Uterus (tissue), 4 donors: Measurements from ENCODE around the gene BRIX1. TPM values are rescaled to one million over a fixed set of nuclear protein-coding genes. Genes with fewer than 3 reads are reported as not detected.

Experiments
- DNase-seq, 2 donors: peaks; one replicate each; pipeline ENCODE4 v3.0.0-alpha.2; 2019 to 2020
- H3K27ac ChIP-seq, 2 donors: fragments of 200-600 bp; sonication (generic); 1 replicate in 1 of 2; 2 replicates in 1 of 2; pipeline ENCODE4 v1.5.1; 2016 to 2018
- H3K27me3 ChIP-seq, 2 donors: fragments of 200-600 bp; sonication (generic); one replicate each; pipeline ENCODE4 v1.5.1; 2018 to 2019; ENCODE audit warnings: control low read depth in 1 of 2
- H3K36me3 ChIP-seq, 2 donors: fragments of 200-600 bp; sonication (generic); one replicate each; pipeline ENCODE4 v1.5.1; 2019; ENCODE audit warnings: control low read depth in 1 of 2
- H3K4me1 ChIP-seq, 2 donors: fragments of 200-600 bp; sonication (generic); one replicate each; pipeline ENCODE4 v1.5.1; 2018 to 2019; ENCODE audit warnings: control low read depth in 1 of 2
- H3K4me3 ChIP-seq, 2 donors: fragments of 200-600 bp; sonication (generic); 1 replicate in 1 of 2; 2 replicates in 1 of 2; pipeline ENCODE4 v1.5.1; 2018 to 2019; ENCODE audit warnings: mild to moderate bottlenecking in 1 of 2
- H3K9me3 ChIP-seq, 2 donors: fragments of 200-600 bp; sonication (generic); one replicate each; pipeline ENCODE4 v1.5.1; 2019; ENCODE audit warnings: control low read depth in 1 of 2
- CTCF ChIP-seq, 4 experiments: fragments of 200-600 bp in 2 of 4; fragments of 450-650 bp in 2 of 4; sonication (generic) in 2 of 4; IDR thresholded peaks; one replicate each; pipeline ENCODE4 v1.5.1; 2016 to 2019; ENCODE audit warnings: antibody characterized with exemption in 4 of 4, mild to moderate bottlenecking in 2 of 4, moderate library complexity in 1 of 4
- POLR2A ChIP-seq, 2 donors: fragments of 450-650 bp; IDR thresholded peaks; one replicate each; pipeline ENCODE4 v1.6.1; 2016; ENCODE audit warnings: antibody characterized with exemption in 2 of 2, mild to moderate bottlenecking in 1 of 2, moderate library complexity in 1 of 2
- intact Hi-C: fragments of 100-400 bp; cut with DNase I; formaldehyde crosslinking; loops from one replicate; pipeline ENCODE4 v1.15.1; 2023; ENCODE audit warnings: low total_unique reads
- total RNA-seq, 4 donors: library from RNA; depleted of rRNA in 3 of 4; stranded (reverse); fragments of >200 nt in 3 of 4; gene quantifications; one replicate each; pipeline versions ENCODE4 v1.1.0 to v1.2.4, GENCODE V29; 2014 to 2023
- donor health status: DM: yes; HTN: yes; CAD: no.

The BRIX1 gene
- 10 to 100 TPM in 3 of 4 donors, 1 to 10 TPM in 1; 6.4 to 46.0 (median 28.6) TPM for total RNA-seq

DNA sequence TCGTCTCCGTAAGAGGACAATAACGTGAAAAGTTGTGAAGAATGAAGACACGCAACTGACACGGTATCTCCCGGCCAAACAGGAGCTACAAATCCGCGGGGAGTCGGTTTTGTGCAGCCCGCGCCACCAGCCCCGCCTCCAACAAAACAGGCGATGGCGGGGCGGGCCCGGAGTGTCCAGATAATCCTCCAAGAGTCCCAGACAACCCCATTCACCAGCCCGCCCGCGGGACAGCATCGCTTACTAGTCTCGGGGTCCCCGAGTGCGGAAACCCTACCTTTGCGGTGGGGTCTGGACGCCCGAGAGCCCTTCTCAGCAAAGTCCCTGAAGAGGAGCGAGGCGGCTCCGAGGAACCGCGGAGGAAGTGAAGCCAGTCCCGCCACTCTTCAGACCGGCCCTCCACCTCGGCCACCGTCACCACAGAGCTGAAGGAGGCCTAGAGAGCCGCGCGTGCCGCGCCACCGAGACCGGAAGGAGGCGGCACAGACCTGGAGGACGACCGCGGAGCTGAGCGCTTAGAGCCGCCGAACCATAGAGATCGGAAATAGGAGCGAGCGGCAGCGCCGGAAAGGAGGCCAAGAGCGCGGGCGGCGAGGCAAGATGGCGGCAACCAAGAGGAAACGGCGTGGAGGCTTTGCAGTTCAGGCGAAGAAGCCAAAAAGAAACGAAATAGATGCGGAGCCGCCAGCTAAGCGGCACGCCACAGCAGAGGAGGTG is at the start of gene BRIX1, which contains the start of gene RAD1:
BRIX1 (plus strand) TSS at position 573 of the 717 bp plus-strand sequence; CDS start at position 601, 28 bp downstream.
RAD1 (minus strand) TSS at position 366 of the 717 bp plus-strand sequence. CDS start 612 bp downstream, outside the sequence.
- peak; percentile 94 to 96 for DNase-seq
- no peaks in the 10 kb centered on the region for H3K36me3 ChIP-seq
- H3K9me3 ChIP-seq: no peaks in the 10 kb centered on the region
- H3K4me3 ChIP-seq: peak within 1 kb of the TSS; percentile 60 to 99
- no peaks in the 10 kb centered on the region for H3K27me3 ChIP-seq
- TF ChIP-seq POLR2A (IDR thresholded peaks at IDR 0.05): peak; percentile 49 to 62
- TF ChIP-seq CTCF (IDR thresholded peaks at IDR 0.05): peak; percentile 30 to 58 (median 50)
- intact Hi-C loops: no loop called here
- H3K4me1 ChIP-seq: peaks cover 7 to 10% of the 10 kb centered on the region in 2 donors
- H3K27ac ChIP-seq: peak within 1 kb of the TSS; percentile 83 to 89

DNA sequence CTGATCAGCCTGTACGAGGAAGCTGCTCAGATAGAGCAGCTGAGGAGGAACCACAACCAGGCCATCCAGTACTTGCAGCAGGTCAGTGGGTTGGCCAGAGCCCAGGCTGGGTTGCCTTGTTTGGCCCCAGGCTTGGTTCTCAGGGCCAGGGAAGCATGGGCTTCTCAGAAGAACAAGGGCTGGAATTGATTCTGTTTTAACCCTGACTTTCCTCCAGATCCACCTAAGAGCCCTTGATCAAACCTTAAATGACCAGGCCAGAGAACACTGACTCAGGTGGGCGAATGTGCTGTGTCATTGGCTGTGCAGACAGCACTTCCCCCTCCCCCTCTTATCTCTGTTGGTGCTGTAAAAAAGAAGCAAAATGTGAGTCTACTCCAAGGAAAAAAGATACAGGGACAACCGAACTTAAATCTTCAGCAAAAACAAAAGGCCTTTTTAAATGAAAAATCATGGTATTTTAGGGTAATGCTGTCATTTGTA is 48.5 kb upstream of the BRIX1 start:
- H3K9me3 ChIP-seq: no peaks in the 10 kb centered on the region
- no peaks in the 10 kb centered on the region for H3K36me3 ChIP-seq
- no peak overlapping the region for H3K4me3 ChIP-seq
- peak in 1 of 2 donors; percentile 20 for DNase-seq
- H3K27me3 ChIP-seq: no peaks in the 10 kb centered on the region
- TF ChIP-seq POLR2A (IDR thresholded peaks at IDR 0.05): no peak
- no peak for TF ChIP-seq CTCF (IDR thresholded peaks at IDR 0.05)
- no peaks in the 10 kb centered on the region for H3K4me1 ChIP-seq
- intact Hi-C loops: no loop called here
- no peak overlapping the region for H3K27ac ChIP-seq

- no peaks in the 10 kb centered on the region for H3K4me1 ChIP-seq
- intact Hi-C loops: no loop called here
- no peaks in the 10 kb centered on the region for H3K27me3 ChIP-seq
- H3K9me3 ChIP-seq: no peaks in the 10 kb centered on the region
- no peak for TF ChIP-seq CTCF (IDR thresholded peaks at IDR 0.05)
- TF ChIP-seq POLR2A (IDR thresholded peaks at IDR 0.05): no peak
- H3K4me3 ChIP-seq: no peak overlapping the region
- DNase-seq: no peak
- H3K36me3 ChIP-seq: no peaks in the 10 kb centered on the region
- no peak overlapping the region for H3K27ac ChIP-seq
Measured at GRCh38 chr5:34867660-34868059, 47.9 kb upstream of the BRIX1 start.

DNA sequence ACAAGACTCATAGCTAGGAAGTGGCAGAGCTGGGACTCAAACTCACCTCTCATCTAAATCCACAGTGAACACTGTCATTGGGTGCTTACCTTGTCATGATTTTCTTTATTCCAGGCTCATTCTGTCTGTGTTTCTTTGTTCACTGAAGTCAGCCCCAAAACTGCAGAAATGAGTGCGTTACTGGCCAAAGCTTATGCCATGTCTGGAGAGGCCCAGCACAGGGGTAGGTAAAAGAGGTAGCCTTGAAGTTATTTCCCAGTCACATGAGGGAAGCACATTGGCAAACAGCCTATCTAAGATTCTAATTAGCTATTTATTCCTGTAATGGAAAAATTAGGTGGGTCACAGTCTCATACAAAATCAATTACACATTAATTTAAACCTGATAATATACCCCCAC is 46.7 kb upstream of the BRIX1 start:
- no peak overlapping the region for H3K4me3 ChIP-seq
- no peaks in the 10 kb centered on the region for H3K27me3 ChIP-seq
- no peak for TF ChIP-seq POLR2A (IDR thresholded peaks at IDR 0.05)
- no peak for TF ChIP-seq CTCF (IDR thresholded peaks at IDR 0.05)
- no peaks in the 10 kb centered on the region for H3K36me3 ChIP-seq
- intact Hi-C loops: no loop called here
- H3K4me1 ChIP-seq: no peaks in the 10 kb centered on the region
- DNase-seq: no peak
- no peak overlapping the region for H3K27ac ChIP-seq
- H3K9me3 ChIP-seq: no peaks in the 10 kb centered on the region

DNA sequence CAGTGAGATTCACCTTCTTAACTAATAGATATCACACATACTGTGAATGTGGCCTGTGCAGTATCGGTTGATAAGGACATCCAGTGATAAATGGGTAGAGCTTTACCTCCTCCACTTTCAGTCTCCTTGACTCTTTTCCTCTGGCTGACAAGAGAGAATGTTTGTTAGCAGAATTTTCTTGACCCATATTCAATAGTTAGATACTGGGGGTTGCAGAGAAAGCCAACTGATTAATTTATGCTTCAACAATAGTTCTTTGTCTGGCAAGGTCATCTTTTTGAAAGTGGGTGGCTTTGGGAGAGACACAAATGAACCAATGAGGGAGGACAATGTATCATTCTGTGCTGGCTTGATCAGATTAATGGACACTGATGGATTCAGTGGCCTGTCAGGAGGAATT is 46.3 kb upstream of the BRIX1 start:
- DNase-seq: no peak
- Histone ChIP-seq H3K9me3 (no peaks in the 10 kb centered on the region), H3K27me3 (no peaks in the 10 kb centered on the region), H3K27ac (no peak overlapping the region), H3K4me3 (no peak overlapping the region), H3K4me1 (no peaks in the 10 kb centered on the region), H3K36me3 (no peaks in the 10 kb centered on the region)
- no peak for TF ChIP-seq POLR2A (IDR thresholded peaks at IDR 0.05)
- no peak for TF ChIP-seq CTCF (IDR thresholded peaks at IDR 0.05)
- intact Hi-C loops: no loop called here
